HL-60 (cell line): Measurements from ENCODE around the gene KHNYN.

ENCODE experiments used
- GABPA ChIP-seq: IDR thresholded peaks from 2 replicates; pipeline ENCODE4 v1.6.1; 2012; ENCODE audit warnings: low read depth
- POLR2AphosphoS5 ChIP-seq: IDR thresholded peaks from 2 replicates; pipeline ENCODE4 v1.6.1; 2012; ENCODE audit warnings: low read depth
- SPI1 ChIP-seq: IDR thresholded peaks from 2 replicates; pipeline ENCODE4 v1.6.1; 2012; ENCODE audit warnings: low read depth, mild to moderate bottlenecking, borderline replicate concordance
- TF ChIP-seq, protein P1 (sequence below): IDR thresholded peaks from one replicate; pipeline ENCODE4 v1.5.1; 2011; ENCODE audit warnings: low read length, control low read depth, inconsistent platforms; ENCODE audit not compliant: insufficient read depth
- TF ChIP-seq, protein P2 (sequence below): IDR thresholded peaks from 2 replicates; pipeline ENCODE4 v1.6.1; 2012; ENCODE audit warnings: low read depth; ENCODE audit not compliant: insufficient replicate concordance

DNA sequence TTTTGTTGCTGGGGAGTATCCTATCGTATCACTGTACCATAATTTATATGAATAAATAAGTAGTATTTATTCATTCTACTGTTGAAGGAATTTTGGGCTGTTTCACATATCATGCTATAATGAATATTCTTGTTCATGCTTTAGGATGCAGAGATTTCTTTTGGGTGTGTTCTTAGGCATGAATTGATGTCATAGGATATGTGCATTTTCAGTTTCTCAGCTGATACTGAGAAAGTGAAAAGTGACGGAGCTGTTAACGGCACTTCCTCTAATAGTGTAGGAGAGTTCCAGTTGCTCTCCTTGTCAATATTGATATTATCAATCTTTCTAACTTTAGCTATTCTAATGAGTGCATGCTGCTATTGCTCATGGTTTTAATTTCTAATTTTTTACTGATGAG is 36.1 kb downstream of the KHNYN start:
- TF ChIP-seq, protein P1, sequence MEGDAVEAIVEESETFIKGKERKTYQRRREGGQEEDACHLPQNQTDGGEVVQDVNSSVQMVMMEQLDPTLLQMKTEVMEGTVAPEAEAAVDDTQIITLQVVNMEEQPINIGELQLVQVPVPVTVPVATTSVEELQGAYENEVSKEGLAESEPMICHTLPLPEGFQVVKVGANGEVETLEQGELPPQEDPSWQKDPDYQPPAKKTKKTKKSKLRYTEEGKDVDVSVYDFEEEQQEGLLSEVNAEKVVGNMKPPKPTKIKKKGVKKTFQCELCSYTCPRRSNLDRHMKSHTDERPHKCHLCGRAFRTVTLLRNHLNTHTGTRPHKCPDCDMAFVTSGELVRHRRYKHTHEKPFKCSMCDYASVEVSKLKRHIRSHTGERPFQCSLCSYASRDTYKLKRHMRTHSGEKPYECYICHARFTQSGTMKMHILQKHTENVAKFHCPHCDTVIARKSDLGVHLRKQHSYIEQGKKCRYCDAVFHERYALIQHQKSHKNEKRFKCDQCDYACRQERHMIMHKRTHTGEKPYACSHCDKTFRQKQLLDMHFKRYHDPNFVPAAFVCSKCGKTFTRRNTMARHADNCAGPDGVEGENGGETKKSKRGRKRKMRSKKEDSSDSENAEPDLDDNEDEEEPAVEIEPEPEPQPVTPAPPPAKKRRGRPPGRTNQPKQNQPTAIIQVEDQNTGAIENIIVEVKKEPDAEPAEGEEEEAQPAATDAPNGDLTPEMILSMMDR = no peak
- TF ChIP-seq, protein P2, sequence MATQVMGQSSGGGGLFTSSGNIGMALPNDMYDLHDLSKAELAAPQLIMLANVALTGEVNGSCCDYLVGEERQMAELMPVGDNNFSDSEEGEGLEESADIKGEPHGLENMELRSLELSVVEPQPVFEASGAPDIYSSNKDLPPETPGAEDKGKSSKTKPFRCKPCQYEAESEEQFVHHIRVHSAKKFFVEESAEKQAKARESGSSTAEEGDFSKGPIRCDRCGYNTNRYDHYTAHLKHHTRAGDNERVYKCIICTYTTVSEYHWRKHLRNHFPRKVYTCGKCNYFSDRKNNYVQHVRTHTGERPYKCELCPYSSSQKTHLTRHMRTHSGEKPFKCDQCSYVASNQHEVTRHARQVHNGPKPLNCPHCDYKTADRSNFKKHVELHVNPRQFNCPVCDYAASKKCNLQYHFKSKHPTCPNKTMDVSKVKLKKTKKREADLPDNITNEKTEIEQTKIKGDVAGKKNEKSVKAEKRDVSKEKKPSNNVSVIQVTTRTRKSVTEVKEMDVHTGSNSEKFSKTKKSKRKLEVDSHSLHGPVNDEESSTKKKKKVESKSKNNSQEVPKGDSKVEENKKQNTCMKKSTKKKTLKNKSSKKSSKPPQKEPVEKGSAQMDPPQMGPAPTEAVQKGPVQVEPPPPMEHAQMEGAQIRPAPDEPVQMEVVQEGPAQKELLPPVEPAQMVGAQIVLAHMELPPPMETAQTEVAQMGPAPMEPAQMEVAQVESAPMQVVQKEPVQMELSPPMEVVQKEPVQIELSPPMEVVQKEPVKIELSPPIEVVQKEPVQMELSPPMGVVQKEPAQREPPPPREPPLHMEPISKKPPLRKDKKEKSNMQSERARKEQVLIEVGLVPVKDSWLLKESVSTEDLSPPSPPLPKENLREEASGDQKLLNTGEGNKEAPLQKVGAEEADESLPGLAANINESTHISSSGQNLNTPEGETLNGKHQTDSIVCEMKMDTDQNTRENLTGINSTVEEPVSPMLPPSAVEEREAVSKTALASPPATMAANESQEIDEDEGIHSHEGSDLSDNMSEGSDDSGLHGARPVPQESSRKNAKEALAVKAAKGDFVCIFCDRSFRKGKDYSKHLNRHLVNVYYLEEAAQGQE = no peak
- TF ChIP-seq GABPA (no peak), POLR2AphosphoS5 (no peak), SPI1 (no peak)
